Measurements from ENCODE around the gene MICAL3. TPM values are rescaled to one million over a fixed set of nuclear protein-coding genes. Genes with fewer than 3 reads are reported as not detected.
A peak's percentile ranks its signal among the peaks of the same experiment; 100 is the strongest.

The MICAL3 gene
- total and polyA plus RNA-seq, 9 donors = 17.5 to 106 (median 81.3) TPM

DNA sequence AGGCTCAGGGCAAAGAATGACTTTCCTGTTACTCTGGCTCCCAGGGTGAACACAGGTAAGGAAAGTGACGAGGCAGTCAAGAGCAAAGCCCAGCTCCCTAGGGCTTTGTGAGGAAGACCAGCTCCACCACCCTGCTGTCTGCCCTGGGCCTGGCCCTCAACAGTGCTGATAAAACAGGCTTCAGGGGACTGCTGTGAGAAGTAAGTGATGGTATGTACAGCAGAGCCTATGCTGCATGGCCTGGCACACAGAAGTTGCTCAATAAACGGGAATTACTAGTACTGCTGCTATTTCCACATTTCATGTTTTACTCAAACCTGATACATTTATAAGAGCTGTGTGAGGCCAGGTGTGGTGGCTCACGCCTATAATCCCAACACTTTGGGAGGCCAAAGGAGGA lies 50.3 kb downstream of the MICAL3 start:
- TF ChIP-seq EP300 (IDR thresholded peaks at IDR 0.05) = no peak
- TF ChIP-seq, protein P1, sequence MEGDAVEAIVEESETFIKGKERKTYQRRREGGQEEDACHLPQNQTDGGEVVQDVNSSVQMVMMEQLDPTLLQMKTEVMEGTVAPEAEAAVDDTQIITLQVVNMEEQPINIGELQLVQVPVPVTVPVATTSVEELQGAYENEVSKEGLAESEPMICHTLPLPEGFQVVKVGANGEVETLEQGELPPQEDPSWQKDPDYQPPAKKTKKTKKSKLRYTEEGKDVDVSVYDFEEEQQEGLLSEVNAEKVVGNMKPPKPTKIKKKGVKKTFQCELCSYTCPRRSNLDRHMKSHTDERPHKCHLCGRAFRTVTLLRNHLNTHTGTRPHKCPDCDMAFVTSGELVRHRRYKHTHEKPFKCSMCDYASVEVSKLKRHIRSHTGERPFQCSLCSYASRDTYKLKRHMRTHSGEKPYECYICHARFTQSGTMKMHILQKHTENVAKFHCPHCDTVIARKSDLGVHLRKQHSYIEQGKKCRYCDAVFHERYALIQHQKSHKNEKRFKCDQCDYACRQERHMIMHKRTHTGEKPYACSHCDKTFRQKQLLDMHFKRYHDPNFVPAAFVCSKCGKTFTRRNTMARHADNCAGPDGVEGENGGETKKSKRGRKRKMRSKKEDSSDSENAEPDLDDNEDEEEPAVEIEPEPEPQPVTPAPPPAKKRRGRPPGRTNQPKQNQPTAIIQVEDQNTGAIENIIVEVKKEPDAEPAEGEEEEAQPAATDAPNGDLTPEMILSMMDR (IDR thresholded peaks at IDR 0.05) = no peak
- WGBS, 3 donors = 74 to 92% (median 87%) methylated on average over 3 of the region's 3 CpGs
- Histone ChIP-seq H3K36me3 (no peaks in the 10 kb centered on the region), H3K9me3 (no peaks in the 10 kb centered on the region), H3K27me3 (no peaks in the 10 kb centered on the region), H3K4me1 (ENCODE audit: insufficient read depth) (peaks cover 25% of the 10 kb centered on the region), H3K27ac (no peak overlapping the region), H3K4me3 (no peak overlapping the region)
- no peak for DNase-seq
- intact Hi-C loops (cut with DNase I) = no loop called here

DNA sequence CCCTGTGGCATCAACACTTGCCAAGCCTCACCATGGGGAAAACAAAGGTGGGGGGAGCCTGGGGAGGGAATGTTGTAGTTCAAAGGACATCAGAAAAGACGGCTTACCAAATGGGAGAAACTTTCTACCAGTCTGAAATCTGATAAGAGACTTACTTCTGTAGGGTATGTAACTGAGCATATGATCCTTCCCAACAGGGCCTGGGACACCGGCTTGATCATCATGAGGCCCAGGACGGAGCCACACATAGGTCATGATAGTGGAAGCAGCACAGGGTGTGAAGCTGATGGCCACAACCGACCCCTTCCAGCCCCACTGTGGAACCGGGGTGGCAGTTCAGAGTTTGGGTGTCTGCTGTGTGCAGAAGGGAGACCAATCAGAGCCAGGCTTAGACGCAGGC lies 51.1 kb downstream of the MICAL3 start:
- no peak for DNase-seq
- Histone ChIP-seq H3K9me3 (no peaks in the 10 kb centered on the region), H3K27me3 (no peaks in the 10 kb centered on the region), H3K36me3 (no peaks in the 10 kb centered on the region), H3K4me1 (ENCODE audit: insufficient read depth) (peaks cover 25% of the 10 kb centered on the region), H3K27ac (no peak overlapping the region), H3K4me3 (no peak overlapping the region)
- intact Hi-C loops (cut with DNase I) = no loop called here
- TF ChIP-seq, protein P1 (IDR thresholded peaks at IDR 0.05) = no peak
- TF ChIP-seq POLR2A (IDR thresholded peaks at IDR 0.05) = no peak
- no peak for TF ChIP-seq EP300 (IDR thresholded peaks at IDR 0.05)
- WGBS, 3 donors = 88 to 94% (median 91%) methylated on average over 6 of the region's 6 CpGs

DNA sequence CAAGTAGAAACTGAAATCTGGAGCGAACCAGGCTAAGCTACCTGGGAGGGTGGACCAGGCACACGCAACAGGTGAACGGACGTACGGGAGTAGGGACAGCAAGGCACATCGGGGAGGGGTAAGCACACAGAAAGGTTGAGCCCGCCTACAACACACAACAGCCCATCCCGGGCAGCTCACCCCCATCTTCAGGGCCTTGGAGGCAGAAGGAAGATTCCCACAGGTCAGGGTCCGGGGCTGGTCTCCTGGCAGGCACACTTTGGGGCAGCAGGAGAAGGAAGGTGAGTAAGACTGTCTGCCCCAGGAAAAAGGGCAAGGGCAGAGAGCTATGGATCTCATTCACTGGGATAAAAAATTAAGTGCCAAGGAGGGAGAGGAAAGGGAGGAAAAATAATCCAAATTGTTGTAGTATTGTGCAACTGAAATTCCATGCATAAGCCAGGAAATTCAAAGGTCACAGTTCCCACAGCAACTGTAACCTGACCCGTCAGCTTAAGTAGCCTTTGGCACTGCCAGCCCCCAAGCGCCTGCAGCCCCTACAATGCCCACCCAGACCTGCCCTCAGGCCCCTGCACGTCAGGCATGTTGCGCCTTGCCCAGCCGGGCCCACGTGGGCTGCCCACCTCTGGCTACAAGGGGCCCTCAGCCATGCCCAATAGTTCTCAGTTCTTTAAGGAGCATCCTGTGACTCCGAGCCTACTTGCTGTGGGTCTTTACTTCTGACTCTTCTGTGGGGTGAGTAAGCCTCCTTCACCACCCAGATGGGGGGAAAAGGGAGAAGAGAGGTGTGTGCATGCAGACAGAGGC lies 51.8 kb downstream of the MICAL3 start:
- Histone ChIP-seq H3K36me3 (no peaks in the 10 kb centered on the region), H3K9me3 (no peaks in the 10 kb centered on the region), H3K4me1 (ENCODE audit: insufficient read depth) (peaks cover 25% of the 10 kb centered on the region), H3K27ac (peak overlapping the region; percentile 7 to 29), H3K27me3 (no peaks in the 10 kb centered on the region), H3K4me3 (no peak overlapping the region)
- peak; percentile 29 to 60 (median 45) for DNase-seq
- no peak for TF ChIP-seq EP300 (IDR thresholded peaks at IDR 0.05)
- no peak for TF ChIP-seq POLR2A (IDR thresholded peaks at IDR 0.05)
- TF ChIP-seq, protein P1 (IDR thresholded peaks at IDR 0.05) = no peak
- intact Hi-C loops (cut with DNase I) = no loop called here
- WGBS, 3 donors = 56 to 67% (median 61%) methylated on average over 16 of the region's 16 CpGs

DNA sequence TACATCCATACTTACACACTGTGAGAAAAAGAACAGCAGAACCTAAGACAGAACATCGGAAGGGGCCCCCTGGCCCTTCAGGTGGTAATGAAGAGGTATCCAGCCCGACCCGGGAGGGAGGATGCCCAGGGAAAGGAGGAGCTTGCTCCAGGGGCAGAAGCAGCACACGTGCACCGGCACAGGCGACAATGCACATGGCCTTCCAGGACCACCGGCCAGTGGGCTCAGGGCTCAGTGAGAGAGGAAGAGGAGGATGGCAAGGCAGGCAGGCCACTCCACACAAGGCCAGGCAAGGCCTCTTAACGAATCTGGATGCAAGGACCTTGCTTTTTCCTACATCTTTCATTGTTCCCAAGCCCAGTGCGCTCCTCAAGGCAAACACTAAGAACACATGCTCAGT lies 52.6 kb downstream of the MICAL3 start:
- no peaks in the 10 kb centered on the region for H3K27me3 ChIP-seq
- no peak overlapping the region for H3K4me3 ChIP-seq
- no peaks in the 10 kb centered on the region for H3K36me3 ChIP-seq
- no peak overlapping the region for H3K27ac ChIP-seq
- no peaks in the 10 kb centered on the region for H3K9me3 ChIP-seq
- peaks cover 25% of the 10 kb centered on the region for H3K4me1 ChIP-seq (ENCODE audit: insufficient read depth)
- WGBS, 3 donors = 75 to 85% (median 84%) methylated on average over 9 of the region's 9 CpGs
- intact Hi-C loops (cut with DNase I) = no loop called here
- DNase-seq = no peak
- TF ChIP-seq, protein P1 (IDR thresholded peaks at IDR 0.05) = no peak
- TF ChIP-seq EP300 (IDR thresholded peaks at IDR 0.05) (no peak), POLR2A (IDR thresholded peaks at IDR 0.05) (no peak)
